Mesenchymal stem cell (in vitro differentiated cells and primary cell): ENCODE measurements around the gene TMEM72.

ENCODE experiments used
- DNase-seq: peaks from one replicate; pipeline ENCODE4 v3.0.0-alpha.2; 2013
- H2AFZ ChIP-seq: one replicate; pipeline ENCODE4 v1.6.1; 2013; ENCODE audit warnings: low read depth, mild to moderate bottlenecking, control low read depth, inconsistent platforms, low read length, moderate library complexity
- H2AK5ac ChIP-seq: 2 replicates; pipeline ENCODE4 v1.6.1; 2013; ENCODE audit warnings: low read length, moderate library complexity, mild to moderate bottlenecking, inconsistent platforms; ENCODE audit not compliant: severe bottlenecking
- H2BK120ac ChIP-seq: one replicate; pipeline ENCODE4 v1.6.1; 2013; ENCODE audit warnings: low read depth, mild to moderate bottlenecking, inconsistent platforms, low read length, moderate library complexity
- H2BK12ac ChIP-seq, 2 experiments: one replicate each; pipeline ENCODE4 v1.6.1; 2013; ENCODE audit warnings: inconsistent platforms in 2 of 2, low read length in 2 of 2, mild to moderate bottlenecking in 2 of 2, moderate library complexity in 2 of 2, control low read depth in 1 of 2
- H2BK15ac ChIP-seq: one replicate; pipeline ENCODE4 v1.6.1; 2013; ENCODE audit warnings: mild to moderate bottlenecking, low read depth, inconsistent platforms; ENCODE audit not compliant: poor library complexity, severe bottlenecking
- H2BK5ac ChIP-seq: 2 replicates; pipeline ENCODE4 v1.6.1; 2013; ENCODE audit warnings: low read depth, mild to moderate bottlenecking, low read length, control low read depth, inconsistent platforms; ENCODE audit not compliant: poor library complexity, severe bottlenecking
- H3K14ac ChIP-seq, 2 experiments: one replicate each; pipeline ENCODE4 v1.6.1; 2013; ENCODE audit warnings: inconsistent platforms in 2 of 2, low read length in 2 of 2, control low read depth in 1 of 2, mild to moderate bottlenecking in 1 of 2, moderate library complexity in 1 of 2
- H3K18ac ChIP-seq, 2 experiments: one replicate each; pipeline ENCODE4 v1.6.1; 2013; ENCODE audit warnings: inconsistent platforms in 2 of 2, low read length in 2 of 2, control low read depth in 1 of 2, low read depth in 1 of 2, mild to moderate bottlenecking in 1 of 2
- H3K23ac ChIP-seq, 2 experiments: one replicate each; pipeline ENCODE4 v1.6.1; 2013; ENCODE audit warnings: inconsistent platforms in 2 of 2, low read length in 2 of 2, mild to moderate bottlenecking in 2 of 2, moderate library complexity in 2 of 2, control low read depth in 1 of 2
- H3K27ac ChIP-seq: 2 replicates; pipeline ENCODE4 v1.5.1; 2013; ENCODE audit warnings: mild to moderate bottlenecking, moderate library complexity, low read length, control low read depth, inconsistent platforms; ENCODE audit not compliant: poor library complexity, severe bottlenecking
- H3K27me3 ChIP-seq, 2 experiments: 2 replicates each; pipeline versions ENCODE4 v1.6.1 to v1.7.0; 2013; ENCODE audit warnings: low read length in 2 of 2, mild to moderate bottlenecking in 2 of 2, moderate library complexity in 2 of 2, control low read depth in 1 of 2, inconsistent platforms in 1 of 2; ENCODE audit not compliant: control insufficient read depth in 1 of 2, insufficient read depth in 1 of 2
- H3K36me3 ChIP-seq, 2 experiments: 2 replicates each; pipeline versions ENCODE4 v1.6.1 to v1.7.0; 2013; ENCODE audit warnings: low read length in 2 of 2, control low read depth in 1 of 2, inconsistent platforms in 1 of 2, low read depth in 1 of 2, mild to moderate bottlenecking in 1 of 2; ENCODE audit not compliant: insufficient read depth in 2 of 2, control insufficient read depth in 1 of 2
- H3K4ac ChIP-seq, 2 experiments: one replicate each; pipeline ENCODE4 v1.6.1; 2013; ENCODE audit warnings: inconsistent platforms in 2 of 2, low read length in 2 of 2, mild to moderate bottlenecking in 2 of 2, moderate library complexity in 2 of 2, control low read depth in 1 of 2, low read depth in 1 of 2
- H3K4me1 ChIP-seq: 2 replicates; pipeline ENCODE4 v1.6.1; 2013; ENCODE audit warnings: low read depth, low read length, control low read depth; ENCODE audit not compliant: control insufficient read depth, insufficient read depth
- H3K4me2 ChIP-seq: 2 replicates; pipeline ENCODE4 v1.6.1; 2013; ENCODE audit warnings: low read length, mild to moderate bottlenecking, inconsistent platforms; ENCODE audit not compliant: poor library complexity, severe bottlenecking
- H3K4me3 ChIP-seq, 2 experiments: 2 replicates each; pipeline versions ENCODE4 v1.5.1 to v1.7.0; 2013; ENCODE audit warnings: low read length in 2 of 2, mild to moderate bottlenecking in 2 of 2, control low read depth in 1 of 2, low read depth in 1 of 2; ENCODE audit not compliant: insufficient read depth in 1 of 2
- H3K79me1 ChIP-seq: replicated peaks from 2 replicates; pipeline ENCODE4 v1.6.1; 2013; ENCODE audit warnings: mild to moderate bottlenecking, control low read depth, low read length, inconsistent platforms; ENCODE audit not compliant: poor library complexity, severe bottlenecking
- H3K9ac ChIP-seq: 2 replicates; pipeline ENCODE4 v1.7.0; 2013; ENCODE audit warnings: mild to moderate bottlenecking, low read length, moderate library complexity
- H3K9me3 ChIP-seq: 2 replicates; pipeline ENCODE4 v1.7.0; 2013; ENCODE audit warnings: mild to moderate bottlenecking, low read length; ENCODE audit not compliant: control insufficient read depth
- H4K8ac ChIP-seq: one replicate; pipeline ENCODE4 v1.6.1; 2013; ENCODE audit warnings: inconsistent platforms, mild to moderate bottlenecking, low read length, moderate library complexity
- H4K91ac ChIP-seq: one replicate; pipeline ENCODE4 v1.6.1; 2013; ENCODE audit warnings: mild to moderate bottlenecking, low read length, inconsistent platforms
- WGBS: methylation state at CpG from one replicate; pipeline ENCODE4 v1.1.7; 2013; ENCODE audit warnings: mixed read lengths; 5-methylcytosine and 5-hydroxymethylcytosine counted together

The TMEM72 gene

DNA sequence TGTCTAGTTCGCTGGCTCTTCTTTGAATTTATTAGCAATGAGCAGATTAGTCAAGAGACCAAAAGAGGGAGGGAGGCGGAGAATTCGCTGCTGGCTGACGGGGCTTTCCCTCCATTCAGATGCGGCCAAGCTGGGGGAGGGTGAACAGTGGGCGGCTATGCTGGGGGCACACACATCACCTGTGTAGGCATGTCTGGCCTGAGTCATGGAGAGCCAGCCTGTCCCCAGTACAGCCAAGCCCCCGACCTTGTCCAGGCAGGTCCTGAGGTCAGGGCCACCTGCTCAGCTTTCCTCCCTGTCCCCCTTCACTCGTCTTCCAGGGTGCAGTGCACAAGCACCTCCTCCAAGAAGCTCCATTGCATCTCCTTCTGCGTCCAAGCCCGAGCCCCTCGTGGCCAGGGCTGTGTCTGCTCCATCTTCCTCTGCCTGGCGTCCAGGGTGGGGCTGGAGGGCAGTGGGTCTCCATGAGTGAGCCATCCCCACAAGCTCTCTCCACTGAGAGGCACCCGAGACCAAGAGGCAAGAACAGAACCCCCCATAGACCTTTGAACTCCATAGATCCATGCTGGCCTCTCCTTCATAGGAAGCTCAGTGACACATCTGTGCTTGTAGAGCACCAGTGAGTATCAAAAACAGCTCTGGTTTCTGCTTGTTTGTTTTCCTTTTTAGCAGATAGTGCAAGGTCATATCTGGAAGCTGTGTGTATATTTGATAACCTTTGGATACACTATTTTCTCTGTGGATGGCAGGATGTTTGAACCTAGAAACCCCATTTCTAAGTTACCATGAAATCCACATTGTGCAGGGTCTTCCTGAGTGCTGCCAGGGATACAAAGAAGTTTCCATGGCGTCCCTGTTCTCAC lies 69.4 kb downstream of the TMEM72 start:
- Histone ChIP-seq H3K27me3 (no peaks in the 10 kb centered on the region), H3K36me3 (peaks cover 27 to 47% of the 10 kb centered on the region in 2 experiments), H2BK5ac (no peak overlapping the region), H2AFZ (no peak overlapping the region), H2BK15ac (no peak overlapping the region), H2AK5ac (peak overlapping the region; percentile 53), H3K9me3 (no peaks in the 10 kb centered on the region), H3K4me3 (no peak overlapping the region), H2BK12ac (peak overlapping the region in 1 of 2 experiments; percentile 80), H4K8ac (peak overlapping the region; percentile 74), H4K91ac (peak overlapping the region; percentile 5), H3K9ac (peak overlapping the region; percentile 73), H3K27ac (peak overlapping the region; percentile 95), H3K4me1 (peaks cover 69% of the 10 kb centered on the region), H3K4me2 (no peak overlapping the region), H3K23ac (no peak overlapping the region), H2BK120ac (no peak overlapping the region), H3K14ac (peak overlapping the region in 1 of 2 experiments; percentile 90), H3K79me1 (peaks cover 12% of the 10 kb centered on the region), H3K4ac (peak overlapping the region in 1 of 2 experiments; percentile 85), H3K18ac (peak overlapping the region; percentile 60 to 77)
- DNase-seq = no peak
- 80% methylated on average over 13 of the region's 14 CpGs for WGBS

DNA sequence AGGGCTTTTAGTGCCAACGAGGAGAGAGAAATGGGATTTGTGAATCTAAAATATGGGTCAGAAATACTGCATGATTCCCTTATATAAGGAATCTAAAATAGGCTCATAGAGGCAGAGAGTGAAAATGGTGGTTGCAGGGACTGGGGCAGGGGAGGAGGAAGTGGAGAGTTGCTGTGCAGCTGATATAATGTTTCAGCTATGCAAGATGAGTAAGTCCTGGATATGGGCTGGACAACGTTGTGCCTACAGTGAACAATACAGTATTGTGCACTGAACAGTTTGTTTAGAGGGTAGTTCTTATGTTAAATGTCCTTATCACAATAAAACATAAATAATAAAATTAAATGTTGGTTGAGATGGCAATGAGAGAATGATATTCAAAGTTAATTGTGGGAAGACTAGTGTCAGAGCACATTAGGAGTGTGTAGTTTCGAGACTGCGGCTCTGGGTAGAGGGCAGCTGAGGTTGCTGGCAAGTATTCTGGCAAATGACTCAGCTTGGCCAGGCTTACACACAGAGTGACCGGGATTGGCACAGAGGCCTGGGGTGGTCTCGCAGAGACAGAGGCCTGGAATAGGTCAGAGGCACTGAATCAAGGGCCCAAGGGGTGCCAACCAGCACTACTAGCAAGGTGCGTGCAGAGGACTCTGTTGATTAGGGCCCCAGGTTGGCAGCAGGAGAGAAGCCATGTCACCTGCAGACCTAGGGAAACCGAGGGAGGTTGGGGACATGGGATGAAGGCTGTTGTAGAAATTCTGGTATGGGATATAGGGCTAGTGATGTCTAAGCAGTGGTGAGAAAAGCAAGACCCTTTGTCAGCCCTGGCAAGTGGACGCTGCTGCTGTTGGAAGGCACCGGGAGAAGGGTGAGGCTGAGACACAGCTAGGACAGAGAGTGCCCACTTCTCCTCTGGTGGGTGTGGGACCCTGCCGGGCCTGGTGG lies 70.3 kb downstream of the TMEM72 start:
- no peaks in the 10 kb centered on the region for H3K27me3 ChIP-seq

DNA sequence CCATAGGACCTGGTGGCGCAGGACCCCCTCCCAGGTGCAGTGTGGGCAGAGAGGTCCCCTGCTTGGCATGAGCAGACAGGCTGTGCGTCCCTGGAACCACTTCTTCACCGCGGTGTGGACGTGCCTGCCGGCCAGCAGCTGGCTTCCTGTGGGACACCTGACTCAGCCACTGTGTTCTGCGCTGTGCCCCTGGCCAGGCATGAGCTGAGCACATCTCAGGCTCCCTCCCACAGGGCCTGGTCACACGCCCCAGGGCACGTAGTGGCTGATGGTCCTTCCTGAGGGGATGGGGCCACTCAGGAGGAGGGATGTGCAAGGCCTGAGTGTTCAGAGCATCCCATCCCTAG lies 71.0 kb downstream of the TMEM72 start:
- WGBS = 80% methylated on average over 9 of the region's 9 CpGs
- peak overlapping the region; percentile 91 to 96 for H3K18ac ChIP-seq
- H3K9me3 ChIP-seq = no peaks in the 10 kb centered on the region

More for the DNA sequence above, 70.3 kb downstream of the TMEM72 start:
- no peaks in the 10 kb centered on the region for H3K9me3 ChIP-seq
- H3K18ac ChIP-seq = peak overlapping the region; percentile 91 to 96
- peak overlapping the region; percentile 78 for H4K8ac ChIP-seq
- H3K23ac ChIP-seq = no peak overlapping the region
- H3K4me3 ChIP-seq = peak overlapping the region in 1 of 2 experiments; percentile 15
- H4K91ac ChIP-seq = peak overlapping the region; percentile 98
- peaks cover 12% of the 10 kb centered on the region for H3K79me1 ChIP-seq
- peak overlapping the region; percentile 93 to 97 for H3K4ac ChIP-seq
- H3K36me3 ChIP-seq = peaks cover 22 to 46% of the 10 kb centered on the region in 2 experiments
- H2BK15ac ChIP-seq = peak overlapping the region; percentile 82
- peak overlapping the region; percentile 64 to 98 for H2BK12ac ChIP-seq
- H2BK120ac ChIP-seq = peak overlapping the region; percentile 69
- 54% methylated on average over 10 of the region's 11 CpGs for WGBS
- H3K27ac ChIP-seq = peak overlapping the region; percentile 95
- peaks cover 63% of the 10 kb centered on the region for H3K4me1 ChIP-seq
- peak overlapping the region; percentile 75 for H2AK5ac ChIP-seq
- peak overlapping the region in 1 of 2 experiments; percentile 90 for H3K14ac ChIP-seq
- no peak overlapping the region for H2AFZ ChIP-seq
- H3K4me2 ChIP-seq = no peak overlapping the region
- H2BK5ac ChIP-seq = peak overlapping the region; percentile 73
- DNase-seq = peak; percentile 90
- H3K9ac ChIP-seq = peak overlapping the region; percentile 73

More for the DNA sequence above, 71.0 kb downstream of the TMEM72 start:
- DNase-seq = no peak
- Histone ChIP-seq H2BK12ac (peak overlapping the region; percentile 64 to 98), H2BK5ac (no peak overlapping the region), H3K9ac (peak overlapping the region; percentile 73), H2AFZ (no peak overlapping the region), H3K27me3 (no peaks in the 10 kb centered on the region), H3K79me1 (peaks cover 7% of the 10 kb centered on the region), H2AK5ac (peak overlapping the region; percentile 75), H2BK15ac (peak overlapping the region; percentile 82), H4K91ac (peak overlapping the region; percentile 98), H3K14ac (peak overlapping the region in 1 of 2 experiments; percentile 90), H3K4me3 (peak overlapping the region in 1 of 2 experiments; percentile 15), H3K4ac (peak overlapping the region; percentile 93 to 97), H3K4me1 (peaks cover 56% of the 10 kb centered on the region), H3K23ac (peak overlapping the region in 1 of 2 experiments; percentile 54), H3K27ac (peak overlapping the region; percentile 95), H4K8ac (peak overlapping the region; percentile 78), H3K4me2 (no peak overlapping the region), H2BK120ac (peak overlapping the region; percentile 69), H3K36me3 (peaks cover 15 to 40% of the 10 kb centered on the region in 2 experiments)
